Measurements from ENCODE around the gene SWT1.
"Not testable (repeated sequence)": the region's sequence is repeated elsewhere in the genome, so short reads cannot be mapped to it uniquely, and the experiment has no call there.

Gene SWT1

DNA sequence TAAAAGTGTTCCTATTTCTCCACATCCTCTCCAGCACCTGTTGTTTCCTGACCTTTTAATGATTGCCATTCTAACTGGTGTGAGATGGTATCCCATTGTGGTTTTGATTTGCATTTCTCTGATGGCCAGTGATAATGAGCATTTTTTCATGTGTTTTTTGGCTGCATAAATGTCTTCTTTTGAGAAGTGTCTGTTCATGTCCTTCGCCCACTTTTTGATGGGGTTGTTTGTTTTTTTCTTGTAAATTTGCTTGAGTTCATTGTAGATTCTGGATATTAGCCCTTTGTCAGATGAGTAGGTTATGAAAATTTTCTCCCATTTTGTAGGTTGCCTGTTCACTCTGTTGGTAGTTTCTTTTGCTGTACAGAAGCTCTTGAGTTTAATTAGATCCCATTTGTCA is 95.4 kb downstream of the SWT1 start:
- DNase-seq, result not testable (repeated sequence)

DNA sequence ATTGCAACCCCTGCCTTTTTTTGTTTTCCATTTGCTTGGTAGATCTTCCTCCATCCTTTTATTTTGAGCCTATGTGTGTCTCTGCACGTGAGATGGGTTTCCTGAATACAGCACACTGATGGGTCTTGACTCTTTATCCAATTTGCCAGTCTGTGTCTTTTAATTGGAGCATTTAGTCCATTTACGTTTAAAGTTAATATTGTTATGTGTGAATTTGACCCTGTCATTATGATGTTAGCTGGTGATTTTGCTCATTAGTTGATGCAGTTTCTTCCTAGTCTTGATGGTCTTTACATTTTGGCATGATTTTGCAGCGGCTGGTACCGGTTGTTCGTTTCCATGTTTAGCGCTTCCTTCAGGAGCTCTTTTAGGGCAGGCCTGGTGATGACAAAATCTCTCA is 98.6 kb downstream of the SWT1 start:
- DNase-seq, result not testable (repeated sequence)

DNA sequence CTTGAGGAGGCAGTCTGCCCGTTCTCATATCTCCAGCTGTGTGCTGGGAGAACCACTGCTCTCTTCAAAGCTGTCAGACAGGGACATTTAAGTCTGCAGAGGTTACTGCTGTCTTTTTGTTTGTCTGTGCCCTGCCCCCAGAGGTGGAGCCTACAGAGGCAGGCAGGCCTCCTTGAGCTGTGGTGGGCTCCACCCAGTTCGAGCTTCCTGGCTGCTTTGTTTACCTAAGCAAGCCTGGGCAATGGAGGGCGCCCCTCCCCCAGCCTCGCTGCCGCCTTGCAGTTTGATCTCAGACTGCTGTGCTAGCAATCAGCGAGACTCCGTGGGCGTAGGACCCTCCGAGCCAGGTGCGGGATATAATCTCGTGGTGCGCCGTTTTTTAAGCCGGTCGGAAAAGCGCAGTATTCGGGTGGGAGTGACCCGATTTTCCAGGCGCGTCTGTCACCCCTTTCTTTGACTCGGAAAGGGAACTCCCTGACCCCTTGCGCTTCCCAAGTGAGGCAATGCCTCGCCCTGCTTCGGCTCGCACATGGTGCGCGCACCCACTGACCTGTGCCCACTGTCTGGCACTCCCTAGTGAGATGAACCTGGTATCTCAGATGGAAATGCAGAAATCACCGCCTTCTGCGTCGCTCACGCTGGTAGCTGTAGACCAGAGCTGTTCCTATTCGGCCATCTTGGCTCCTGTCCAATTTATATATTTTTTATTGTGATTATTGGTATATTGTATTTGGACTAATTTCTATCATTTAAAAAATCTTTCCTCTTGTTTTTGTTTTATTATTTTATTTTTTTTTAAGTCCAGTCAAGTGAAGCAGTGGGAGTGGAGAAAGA is 100.4 kb downstream of the SWT1 start:
- DNase-seq, result not testable (repeated sequence)

DNA sequence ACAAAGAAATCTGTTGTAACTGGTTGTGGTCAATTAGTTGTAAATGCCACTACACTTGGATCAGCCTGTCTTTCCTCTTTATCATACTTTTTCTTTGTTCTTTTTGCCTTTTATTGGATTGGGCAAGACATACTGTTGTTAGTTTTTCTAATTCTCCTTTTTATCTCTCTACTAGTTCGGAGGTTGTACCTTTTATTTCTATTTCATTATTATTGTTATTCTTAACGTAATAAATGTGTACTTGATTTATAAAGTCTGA is 100.9 kb downstream of the SWT1 start:
- no peak for DNase-seq

DNA sequence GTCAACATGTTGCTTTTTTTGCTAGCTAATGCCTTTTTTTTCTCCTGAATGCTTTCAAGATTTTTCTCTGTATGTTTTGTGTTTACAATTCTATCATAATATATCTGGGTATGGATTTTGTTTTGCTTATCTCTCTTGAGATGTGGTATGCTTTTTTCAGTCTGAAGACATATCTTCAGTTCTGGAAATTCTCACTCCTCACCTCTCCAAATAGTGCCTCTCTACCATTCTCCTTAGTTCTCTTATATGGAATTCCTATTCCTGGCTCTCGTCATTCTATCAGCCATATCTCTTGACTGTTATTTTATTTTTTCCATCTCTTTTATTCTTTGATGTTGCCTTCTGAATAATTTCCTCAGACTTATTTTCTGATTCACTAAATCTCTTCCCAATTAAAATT is 101.7 kb downstream of the SWT1 start:
- no peak for DNase-seq

DNA sequence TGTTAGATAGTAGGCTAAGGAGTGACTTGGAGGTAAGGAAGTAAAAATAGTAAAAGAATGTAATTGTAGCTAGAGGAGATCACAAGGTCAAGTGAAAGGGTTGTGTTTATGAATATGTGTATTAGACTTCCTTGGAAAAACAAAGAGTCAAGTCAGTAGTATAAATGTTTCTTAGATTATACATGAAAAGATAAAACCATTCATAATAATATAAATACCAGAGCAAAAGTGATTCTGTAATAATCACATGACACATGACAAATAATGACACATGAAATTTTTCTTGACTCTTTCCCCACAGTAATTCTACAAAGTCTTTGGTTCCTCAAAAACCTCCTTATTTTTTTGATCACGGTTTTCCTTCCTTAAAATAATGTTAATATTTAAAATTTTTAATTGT is 103.6 kb downstream of the SWT1 start:
- DNase-seq, result no peak

DNA sequence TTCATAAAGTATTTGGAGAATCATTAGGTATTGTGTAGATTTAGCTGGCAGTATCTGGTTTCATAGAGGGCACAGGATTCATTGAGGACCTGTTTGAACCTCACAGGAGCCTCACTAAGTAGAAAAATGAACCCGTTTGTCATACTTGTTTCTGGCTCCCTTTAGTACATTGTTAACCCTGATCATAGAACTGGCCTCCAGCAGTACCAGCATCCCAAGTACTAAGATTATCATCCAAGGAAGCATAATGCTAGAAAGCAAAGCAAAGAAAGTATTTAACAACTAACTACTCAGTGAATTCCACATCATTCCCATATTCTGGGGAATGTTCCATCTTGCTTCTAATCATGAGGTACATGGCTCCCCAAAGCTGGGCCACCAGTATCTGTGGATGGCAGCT is 105.2 kb downstream of the SWT1 start:
- no peak for DNase-seq

DNA sequence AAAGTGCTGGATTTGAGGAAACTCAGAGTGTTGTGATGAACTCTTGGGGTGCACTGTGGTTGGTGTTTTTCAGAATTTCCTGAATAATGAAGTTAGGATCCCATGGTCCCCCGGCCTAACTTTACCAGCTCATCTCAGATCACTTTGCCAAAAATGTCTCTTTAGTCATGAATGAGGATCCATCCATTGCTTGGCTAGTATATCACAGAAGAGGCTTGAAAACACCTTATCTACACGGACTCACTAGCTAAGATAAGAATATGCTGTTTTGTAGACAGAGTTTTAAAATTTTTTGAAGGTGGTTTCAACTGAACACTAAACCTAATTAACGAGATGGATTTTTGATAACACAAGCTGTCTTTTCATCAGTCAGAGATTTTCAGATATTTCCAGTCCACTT is 106.3 kb downstream of the SWT1 start:
- DNase-seq, result no peak

DNA sequence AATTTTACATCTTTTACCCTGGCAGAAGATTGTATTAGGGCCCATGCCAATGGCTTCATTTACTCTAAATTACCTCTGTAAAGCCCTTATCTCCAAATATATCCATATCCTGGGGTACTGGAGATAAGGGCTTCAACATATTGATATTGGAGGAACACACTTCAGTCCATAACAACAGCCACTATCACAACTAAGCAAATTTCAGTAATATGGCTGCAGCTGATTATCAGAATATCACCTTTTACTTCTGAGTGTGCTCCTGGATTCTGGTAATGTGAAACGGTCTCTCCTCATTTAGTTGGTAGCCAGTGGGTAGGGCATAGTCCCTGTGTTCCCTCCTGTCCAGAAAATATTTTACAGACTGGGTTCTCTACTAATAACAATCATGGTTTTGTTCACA is 106.8 kb downstream of the SWT1 start:
- peak; percentile 67 for DNase-seq

DNA sequence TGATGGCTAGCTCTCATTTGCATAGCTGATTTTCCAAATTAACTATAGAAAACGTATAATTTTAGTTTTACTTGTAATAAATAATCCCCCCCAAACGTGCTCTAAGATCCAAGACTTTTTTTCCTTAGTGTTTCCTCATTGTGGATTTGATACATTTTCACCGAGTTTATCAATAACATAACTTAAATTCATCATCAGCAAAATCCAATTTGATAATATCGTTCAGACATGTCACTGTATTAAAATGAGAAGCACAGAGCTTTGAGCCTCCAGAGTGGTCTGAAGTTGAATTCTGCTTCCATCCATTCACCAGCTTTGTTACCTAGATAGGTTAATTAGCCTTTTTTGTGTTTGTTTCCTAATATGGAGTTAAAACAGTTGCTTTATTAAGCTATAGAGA is 108.3 kb downstream of the SWT1 start:
- no peak for DNase-seq

DNA sequence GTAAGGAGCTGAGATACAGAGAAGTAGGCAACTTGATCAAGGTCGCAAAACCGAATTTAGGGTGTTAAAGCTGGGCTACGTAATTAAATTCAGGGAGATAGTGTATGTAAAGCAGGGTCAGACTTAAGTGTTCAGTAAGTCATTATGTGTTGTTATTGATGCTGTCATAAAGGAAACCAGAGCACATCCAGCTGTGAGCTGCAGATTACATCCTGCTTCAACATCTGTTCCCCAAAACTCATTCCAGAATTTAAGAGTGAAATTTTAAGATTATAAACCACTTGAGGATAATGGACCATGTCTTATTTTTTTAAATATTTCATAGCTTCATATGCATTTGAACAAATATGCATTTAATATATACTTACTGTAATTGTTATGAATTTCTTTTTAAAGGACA is 110.3 kb downstream of the SWT1 start:
- DNase-seq, result no peak

DNA sequence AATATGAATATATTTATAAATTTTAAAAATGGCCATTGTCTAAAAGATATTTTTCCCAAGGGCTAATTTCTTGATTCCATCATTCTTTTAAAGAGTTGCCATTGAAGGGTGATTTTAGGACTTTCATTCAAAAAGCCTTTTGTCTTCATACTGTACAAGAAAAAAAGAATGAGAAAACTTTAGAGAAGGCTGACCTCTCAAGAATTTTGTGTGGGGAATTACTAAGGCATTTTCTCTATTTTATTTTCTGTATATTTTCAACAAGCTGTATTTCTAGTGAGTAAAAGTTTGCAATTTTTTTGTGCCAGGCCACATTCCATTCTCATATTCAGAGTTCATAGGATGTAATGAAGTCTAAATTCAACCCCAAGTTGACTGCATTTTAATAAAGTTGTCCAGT is 110.7 kb downstream of the SWT1 start:
- DNase-seq, result no peak

DNA sequence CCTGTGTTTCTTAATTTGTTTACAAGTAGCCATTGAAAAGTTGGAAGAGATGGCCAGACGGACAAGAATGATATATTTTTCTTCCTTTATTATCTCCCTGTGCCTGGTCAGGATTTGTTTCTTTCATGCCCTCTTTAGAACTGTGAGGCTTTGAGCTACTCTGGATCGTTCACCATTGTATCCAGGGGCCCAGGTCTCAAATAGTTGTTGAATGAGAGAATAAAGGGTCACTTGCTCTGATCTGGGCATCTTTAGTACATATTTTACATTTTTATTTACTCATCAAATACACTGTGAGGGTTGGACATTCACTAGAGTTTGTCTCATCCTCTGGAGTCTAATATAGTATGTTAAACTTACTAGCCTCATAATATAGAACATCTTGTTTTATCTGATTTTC is 111.4 kb downstream of the SWT1 start:
- DNase-seq, result no peak

DNA sequence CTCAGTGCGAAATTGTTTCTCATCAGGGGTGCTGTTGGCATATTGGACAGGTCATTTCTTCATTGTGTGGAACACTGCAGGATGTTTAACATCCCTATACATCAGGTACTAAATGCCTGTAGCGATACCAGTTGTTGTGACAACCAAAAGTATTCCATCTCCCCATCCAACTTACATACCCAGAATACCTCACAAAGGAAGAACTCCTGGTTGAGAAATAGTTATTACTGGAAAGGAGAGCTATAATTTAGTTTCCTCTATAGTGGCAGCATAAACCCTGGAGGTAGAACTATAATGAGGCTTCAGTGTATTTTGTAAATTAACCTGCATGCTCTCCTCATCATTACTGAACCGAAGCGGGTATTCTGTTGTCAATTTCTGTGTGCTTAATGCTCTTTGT is 115.0 kb downstream of the SWT1 start:
- no peak for DNase-seq

DNA sequence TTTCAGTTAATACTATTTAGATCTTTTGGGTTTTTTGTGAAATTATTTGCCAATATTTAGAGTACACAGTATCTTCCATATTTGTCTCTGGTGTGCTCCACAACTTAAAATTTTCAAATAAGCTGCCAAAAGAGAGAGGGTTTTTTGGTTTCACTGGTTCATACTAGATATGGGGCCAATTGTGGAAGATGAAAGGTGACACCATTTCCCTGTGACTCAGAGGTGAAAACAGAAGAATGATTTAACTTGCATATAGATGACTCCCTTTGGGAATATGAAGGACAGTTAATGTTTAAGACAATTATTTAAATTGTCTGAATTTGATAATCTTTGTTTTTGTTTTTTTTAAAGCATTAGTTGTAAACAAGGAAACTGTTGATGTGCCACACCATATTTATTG is 122.6 kb downstream of the SWT1 start:
- DNase-seq, result no peak

DNA sequence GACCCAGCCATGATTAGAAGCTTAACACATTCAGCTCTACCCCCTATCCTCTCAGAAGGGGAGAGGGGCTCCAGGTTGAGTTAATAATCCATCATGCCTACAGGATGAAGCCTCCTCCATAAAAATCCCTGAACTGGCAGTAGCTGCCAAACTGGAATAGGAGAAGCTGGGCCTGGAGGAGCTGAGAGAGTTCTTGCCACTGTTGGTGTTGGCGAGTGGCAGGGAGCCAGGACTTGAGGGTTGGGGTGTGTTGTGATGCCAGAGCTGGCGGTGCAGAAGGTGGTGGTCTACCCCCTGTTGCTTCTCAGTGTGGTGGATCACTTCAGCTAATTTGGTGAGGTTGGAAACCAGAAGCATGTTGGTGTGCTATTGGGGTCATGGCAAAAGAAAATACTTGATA is 123.6 kb downstream of the SWT1 start:
- no peak for DNase-seq

DNA sequence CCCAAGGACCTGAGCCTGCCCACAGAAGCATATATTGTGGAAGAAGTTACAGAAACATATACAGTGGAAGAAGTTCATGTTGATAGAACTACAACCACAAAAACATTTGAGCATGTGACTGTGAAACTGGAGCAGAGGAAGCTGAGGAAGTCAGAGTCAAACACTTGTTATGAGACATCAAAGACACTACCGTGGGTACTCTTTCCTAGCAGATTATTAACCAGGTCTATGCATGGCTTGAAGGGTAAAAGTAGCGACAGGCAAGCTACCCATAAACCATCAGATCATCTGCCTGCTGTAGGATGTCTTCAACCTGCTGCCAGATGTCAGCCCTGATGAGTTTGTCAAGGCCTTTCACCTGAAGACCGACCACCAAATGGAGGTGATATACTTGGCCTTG is 124.3 kb downstream of the SWT1 start:
- no peak for DNase-seq

DNA sequence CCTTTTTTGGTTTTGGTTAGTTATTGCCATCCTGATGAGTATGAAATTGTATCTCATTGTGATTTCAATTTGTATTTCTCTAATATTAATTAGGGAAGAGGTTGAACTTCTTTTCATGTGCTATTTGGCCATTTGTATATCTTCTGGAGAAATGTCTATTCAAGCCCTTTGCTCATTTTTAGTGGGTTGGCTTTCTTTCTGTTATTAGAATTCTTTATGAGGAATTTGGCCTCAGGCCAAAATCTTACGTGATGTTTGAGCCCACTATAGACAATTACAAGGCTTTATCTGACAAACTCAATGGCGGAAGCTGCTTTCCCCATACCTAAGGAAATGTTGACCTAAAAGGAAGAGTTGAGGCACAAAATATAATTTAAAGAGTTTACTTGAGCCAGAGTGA is 127.1 kb downstream of the SWT1 start:
- DNase-seq, result peak; percentile 85

DNA sequence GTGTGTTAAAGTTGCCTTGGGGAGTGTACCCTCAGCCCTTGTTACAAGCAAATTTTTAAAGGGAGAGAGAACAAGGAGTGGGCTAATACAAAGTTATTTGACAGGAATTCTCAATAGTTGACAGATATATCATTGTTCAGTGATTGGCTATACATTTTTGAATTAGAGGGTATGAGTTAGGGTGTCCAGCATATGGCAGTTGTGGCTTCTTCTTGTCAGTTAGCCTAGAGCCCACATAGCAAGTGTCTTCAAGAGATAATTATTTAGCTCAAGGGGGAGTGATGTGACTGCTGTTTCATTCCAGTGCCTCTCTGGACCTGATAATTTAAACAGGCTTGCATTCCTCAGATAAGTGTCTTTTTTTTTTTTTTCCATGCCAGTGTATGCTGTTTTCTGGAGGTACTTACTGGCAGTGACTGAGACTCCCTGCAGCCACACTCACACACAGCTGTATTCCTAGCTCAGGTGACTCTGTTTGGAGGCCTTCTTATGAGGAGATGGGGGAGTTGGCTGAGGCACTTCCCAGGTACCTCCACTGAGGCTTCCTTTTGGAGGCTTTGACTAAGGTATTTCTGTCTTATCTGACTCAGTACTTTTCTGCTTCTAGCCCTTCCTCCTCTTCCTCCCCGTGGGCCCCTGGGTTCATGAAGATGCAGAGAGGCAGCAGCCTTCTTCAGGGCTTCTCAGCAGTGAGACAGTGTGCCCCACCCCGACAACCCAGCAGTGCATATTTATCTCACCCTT is 127.7 kb downstream of the SWT1 start:
- peak; percentile 99 for DNase-seq

DNA sequence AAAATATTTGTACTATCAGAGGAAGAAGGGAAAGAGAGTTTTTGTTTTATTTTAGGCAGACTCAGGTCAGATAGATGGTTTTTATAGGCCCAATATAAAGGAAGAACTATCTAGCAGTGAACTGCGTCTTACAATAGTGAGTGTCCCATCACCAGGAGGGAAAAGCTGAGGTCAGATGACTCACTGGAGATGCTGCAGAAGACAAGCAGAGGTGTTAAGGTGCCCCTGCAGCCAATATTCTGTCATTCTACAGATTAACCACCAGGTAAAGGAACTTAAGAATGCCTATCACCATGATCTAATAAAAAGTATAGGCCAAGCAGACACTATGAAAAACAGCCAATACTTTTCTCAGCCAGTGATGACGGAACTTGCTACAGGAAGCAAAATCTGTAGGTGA is 130.5 kb downstream of the SWT1 start:
- no peak for DNase-seq

DNA sequence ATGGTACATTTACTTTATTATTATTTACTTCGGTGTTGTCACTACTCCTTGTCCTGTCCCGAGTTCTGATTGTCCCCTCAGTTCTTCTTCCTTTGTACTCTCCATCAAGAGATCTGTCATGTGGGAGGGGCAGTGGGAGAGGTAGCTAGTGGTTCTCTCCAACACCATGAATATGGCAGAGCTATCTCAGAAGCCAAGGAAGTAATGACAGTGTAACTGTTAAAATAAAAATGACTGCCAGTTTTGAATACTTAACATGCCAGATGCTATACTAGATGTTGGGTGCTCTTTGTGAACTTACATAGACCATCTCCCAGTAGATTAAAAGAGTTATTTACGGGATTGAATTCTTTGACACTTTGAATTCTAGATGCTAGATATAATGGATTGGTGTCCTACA is 131.5 kb downstream of the SWT1 start:
- DNase-seq, result no peak

DNA sequence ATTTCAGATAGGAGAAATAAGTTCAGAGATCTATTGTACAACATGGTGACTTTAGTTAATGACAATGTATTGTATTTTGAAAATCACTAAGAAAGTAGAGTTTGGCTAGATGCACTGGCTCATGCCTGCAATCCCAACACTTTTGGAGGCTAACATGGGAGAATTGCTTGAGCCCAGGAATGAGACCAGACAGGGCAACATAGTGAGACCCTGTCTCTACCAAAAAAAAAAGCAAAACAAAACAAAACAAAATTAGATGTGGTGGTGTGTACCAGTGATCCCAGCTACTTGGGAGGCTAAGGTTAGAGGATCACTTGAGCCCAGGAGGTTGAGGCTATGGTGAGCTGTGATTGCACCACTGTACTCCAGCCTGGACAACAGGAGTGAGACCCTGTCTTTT is 132.9 kb downstream of the SWT1 start:
- no peak for DNase-seq

DNA sequence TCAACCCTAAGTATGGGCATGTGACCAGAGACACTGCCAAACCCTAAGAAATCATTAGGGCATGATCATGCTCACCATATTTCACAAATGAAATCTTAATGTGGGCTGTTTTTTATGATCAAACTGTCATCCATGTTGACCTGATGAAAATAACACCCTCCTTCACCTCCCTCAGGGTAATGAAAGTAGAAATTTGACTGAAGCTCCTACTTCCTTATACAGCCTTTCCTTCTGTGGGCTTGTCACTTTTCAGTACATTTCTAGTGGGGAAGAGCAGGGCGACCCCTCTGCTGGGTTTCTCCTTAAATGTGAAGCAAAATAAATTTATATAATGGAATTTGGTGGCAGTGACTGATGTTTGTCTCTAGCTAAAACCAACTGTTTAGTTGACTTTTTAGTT is 134.2 kb downstream of the SWT1 start:
- peak; percentile 43 for DNase-seq

DNA sequence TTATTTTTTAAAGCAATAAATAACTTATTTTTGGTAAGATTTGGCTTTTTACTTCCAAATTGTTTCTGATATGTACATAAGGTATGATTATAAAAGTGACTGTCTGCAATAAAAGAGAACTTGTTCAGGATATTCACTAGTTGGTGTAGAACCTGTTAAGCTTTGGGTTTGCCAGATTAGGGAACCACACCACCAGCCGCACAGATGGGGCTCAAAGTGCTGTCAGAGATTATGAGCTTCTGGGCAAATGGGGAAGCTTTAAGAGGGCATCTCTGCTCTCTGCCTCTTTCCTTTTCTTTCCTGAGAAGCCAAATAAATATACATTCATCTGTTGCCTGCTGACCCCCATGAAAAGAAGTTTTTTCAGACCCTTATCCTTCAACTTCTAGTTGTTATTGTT is 134.7 kb downstream of the SWT1 start:
- peak; percentile 86 for DNase-seq

DNA sequence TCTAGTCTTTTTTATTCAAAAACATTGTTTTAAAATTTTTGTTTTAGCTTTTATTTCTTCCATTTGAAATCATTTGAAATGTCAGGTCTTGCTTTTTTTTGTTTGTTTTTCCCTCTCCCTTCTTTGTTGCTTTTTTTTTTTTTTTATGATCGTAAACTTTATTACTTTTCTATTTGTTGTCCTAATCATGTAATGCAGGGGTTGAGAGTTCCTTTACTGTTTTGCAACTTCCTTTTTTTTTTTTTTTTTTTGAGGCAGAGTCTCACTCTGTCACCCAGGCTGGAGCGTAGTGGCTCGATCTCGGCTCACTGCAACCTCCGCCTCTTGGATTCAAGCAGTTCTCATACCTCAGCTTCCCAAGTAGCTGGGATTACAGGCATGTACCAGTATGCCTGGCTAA is 135.3 kb downstream of the SWT1 start:
- peak; percentile 59 for DNase-seq

Measured in hematopoietic multipotent progenitor cell treated with erythropoietin and hydrocortisone succinate and interleukin-3 and kit ligand, for 8 days (in vitro differentiated cells).